ENCODE measurements around the gene ECEL1.

ECEL1 gene

DNA sequence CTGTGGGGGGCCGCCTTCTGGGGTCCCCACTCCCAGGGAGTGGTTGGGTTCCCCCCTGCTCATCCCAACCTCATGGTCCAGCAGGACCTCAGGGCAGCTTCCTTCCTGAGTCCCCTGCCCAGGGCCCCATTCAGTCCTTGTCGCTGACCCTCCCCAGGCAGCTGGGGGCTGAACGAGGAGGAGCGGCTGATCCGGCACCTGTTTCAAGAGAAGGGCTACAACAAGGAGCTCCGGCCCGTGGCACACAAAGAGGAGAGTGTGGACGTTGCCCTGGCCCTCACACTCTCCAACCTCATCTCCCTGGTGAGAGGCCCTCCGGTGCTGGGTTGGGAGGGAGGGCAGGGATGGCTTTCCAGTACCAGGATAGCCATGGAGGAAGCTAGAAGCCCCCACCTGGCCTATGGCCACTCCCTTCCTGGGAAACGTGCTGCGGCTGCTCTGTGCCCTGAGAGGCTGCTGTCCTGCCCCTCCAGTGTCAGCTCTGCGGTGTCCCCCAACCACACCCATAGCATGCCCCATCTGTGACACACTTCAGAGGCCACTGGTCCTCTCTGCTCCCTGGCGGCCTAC lies 38.8 kb upstream of the ECEL1 start:
- H2AFZ ChIP-seq (ENCODE audit: low read depth), result no peak overlapping the region
- no peak overlapping the region for H3K4me3 ChIP-seq (IDR thresholded peaks at IDR 0.05; ENCODE audit: insufficient read depth, low read depth, low read length)
- TF ChIP-seq CTCF (conservative IDR thresholded peaks at IDR 0.05; ENCODE audit: low read depth, low read length), result no peak
- H3K36me3 ChIP-seq (ENCODE audit: insufficient read depth), result no peaks in the 10 kb centered on the region
- H3K27ac ChIP-seq, result no peak overlapping the region
- no peaks in the 10 kb centered on the region for H3K4me1 ChIP-seq (ENCODE audit: low read depth, poor library complexity, severe bottlenecking)
- H3K9ac ChIP-seq, result no peak overlapping the region
- no peaks in the 10 kb centered on the region for H4K20me1 ChIP-seq (ENCODE audit: insufficient read depth)
- H3K79me2 ChIP-seq (ENCODE audit: insufficient read depth, low read depth), result no peaks in the 10 kb centered on the region
- peaks cover 25% of the 10 kb centered on the region for H3K27me3 ChIP-seq (ENCODE audit: insufficient read depth, low read depth)
- H3K4me2 ChIP-seq, result no peak overlapping the region

DNA sequence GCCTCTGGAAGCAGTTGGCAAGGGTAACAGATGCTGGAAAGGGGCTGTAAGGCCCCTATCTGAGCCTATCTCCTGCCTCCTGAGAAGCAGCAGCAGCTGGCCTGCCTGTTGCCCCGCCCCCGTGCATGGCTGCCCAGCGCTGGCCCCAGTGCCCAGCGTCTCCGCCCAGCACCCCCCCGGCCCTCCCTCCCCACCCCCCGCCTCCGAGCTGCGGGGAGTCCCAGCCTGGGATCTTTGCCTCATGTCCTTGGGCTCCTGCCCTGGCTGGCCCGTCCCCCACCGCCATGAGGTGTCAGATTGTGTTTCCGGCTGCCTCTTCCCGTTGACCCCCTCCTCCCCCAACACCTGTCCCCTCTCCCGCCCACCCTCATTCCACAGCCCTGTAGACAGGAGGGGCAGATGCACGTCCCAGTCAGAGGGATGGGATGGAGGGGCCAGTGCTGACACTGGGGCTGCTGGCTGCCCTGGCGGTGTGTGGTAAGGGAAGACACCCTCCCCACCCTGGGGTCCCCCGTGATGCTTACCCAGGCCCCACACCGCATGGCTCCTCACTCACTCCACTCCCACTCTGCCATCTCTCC lies 38.2 kb upstream of the ECEL1 start, which contains the start of gene CHRND:
TSS of gene CHRND (plus strand) at position 370 of the 581 bp plus-strand sequence. CDS start at position 426, 56 bp downstream.
- no peaks in the 10 kb centered on the region for H3K79me2 ChIP-seq (ENCODE audit: insufficient read depth, low read depth)
- peaks cover 31% of the 10 kb centered on the region for H3K27me3 ChIP-seq (ENCODE audit: insufficient read depth, low read depth)
- no peak within 1 kb of the TSS for H2AFZ ChIP-seq (ENCODE audit: low read depth)
- TF ChIP-seq CTCF (conservative IDR thresholded peaks at IDR 0.05; ENCODE audit: low read depth, low read length), result no peak
- H3K9ac ChIP-seq, result no peak within 1 kb of the TSS
- no peaks in the 10 kb centered on the region for H3K4me1 ChIP-seq (ENCODE audit: low read depth, poor library complexity, severe bottlenecking)
- H3K4me3 ChIP-seq (IDR thresholded peaks at IDR 0.05; ENCODE audit: insufficient read depth, low read depth, low read length), result no peak within 1 kb of the TSS
- H3K4me2 ChIP-seq, result no peak within 1 kb of the TSS
- no peak within 1 kb of the TSS for H3K27ac ChIP-seq
- no peaks in the 10 kb centered on the region for H4K20me1 ChIP-seq (ENCODE audit: insufficient read depth)
- no peaks in the 10 kb centered on the region for H3K36me3 ChIP-seq (ENCODE audit: insufficient read depth)

DNA sequence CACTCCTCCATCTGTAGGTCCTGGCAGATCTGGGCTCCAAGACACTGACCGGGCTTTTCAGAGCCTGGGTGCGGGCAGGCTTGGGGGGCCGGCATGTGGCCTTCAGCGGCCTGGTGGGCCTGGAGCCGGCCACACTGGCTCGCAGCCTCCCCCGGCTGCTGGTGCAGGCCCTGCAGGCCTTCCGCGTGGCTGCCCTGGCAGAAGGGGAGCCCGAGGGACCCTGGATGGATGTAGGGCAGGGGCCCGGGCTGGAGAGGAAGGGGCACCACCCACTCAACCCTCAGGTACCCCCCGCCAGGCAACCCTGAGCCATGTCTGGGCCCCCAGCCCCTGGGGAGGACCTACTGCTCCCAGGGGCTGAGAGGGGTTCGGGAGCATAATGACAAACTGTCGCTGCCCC lies 37.6 kb upstream of the ECEL1 start:
- no peak overlapping the region for H3K4me2 ChIP-seq
- H3K4me3 ChIP-seq (IDR thresholded peaks at IDR 0.05; ENCODE audit: insufficient read depth, low read depth, low read length), result no peak overlapping the region
- H2AFZ ChIP-seq (ENCODE audit: low read depth), result no peak overlapping the region
- no peaks in the 10 kb centered on the region for H3K79me2 ChIP-seq (ENCODE audit: insufficient read depth, low read depth)
- H3K27me3 ChIP-seq (ENCODE audit: insufficient read depth, low read depth), result peaks cover 36% of the 10 kb centered on the region
- no peak for TF ChIP-seq CTCF (conservative IDR thresholded peaks at IDR 0.05; ENCODE audit: low read depth, low read length)
- no peaks in the 10 kb centered on the region for H3K36me3 ChIP-seq (ENCODE audit: insufficient read depth)
- no peaks in the 10 kb centered on the region for H3K4me1 ChIP-seq (ENCODE audit: low read depth, poor library complexity, severe bottlenecking)
- H3K27ac ChIP-seq, result no peak overlapping the region
- no peaks in the 10 kb centered on the region for H4K20me1 ChIP-seq (ENCODE audit: insufficient read depth)
- H3K9ac ChIP-seq, result no peak overlapping the region

DNA sequence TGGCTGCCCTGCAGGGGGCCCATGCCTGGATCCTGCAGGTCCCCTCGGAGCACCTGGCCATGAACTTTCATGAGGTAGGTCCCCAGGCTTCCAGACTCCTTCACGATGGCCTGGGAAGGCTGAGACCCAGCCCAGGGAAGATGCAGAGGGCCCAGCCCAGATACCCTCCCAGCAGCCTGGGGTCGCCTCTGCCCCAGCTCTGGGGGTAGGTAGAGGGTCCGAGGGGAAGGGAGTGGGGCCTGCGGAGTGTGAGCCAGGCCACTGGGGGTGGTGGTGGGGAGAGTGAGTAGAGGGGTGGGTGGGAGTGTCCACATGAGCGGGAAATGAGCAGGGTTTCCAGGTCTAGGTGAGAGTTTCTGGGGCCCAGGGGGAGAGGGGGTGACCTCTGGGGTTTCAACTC lies 37.1 kb upstream of the ECEL1 start:
- Histone ChIP-seq H3K27ac (no peak overlapping the region), H3K4me2 (no peak overlapping the region), H3K4me1 (ENCODE audit: low read depth, poor library complexity, severe bottlenecking) (no peaks in the 10 kb centered on the region), H3K4me3 (IDR thresholded peaks at IDR 0.05; ENCODE audit: insufficient read depth, low read depth, low read length) (no peak overlapping the region), H3K36me3 (ENCODE audit: insufficient read depth) (no peaks in the 10 kb centered on the region), H4K20me1 (ENCODE audit: insufficient read depth) (no peaks in the 10 kb centered on the region), H3K9ac (no peak overlapping the region), H3K27me3 (ENCODE audit: insufficient read depth, low read depth) (peaks cover 36% of the 10 kb centered on the region), H2AFZ (ENCODE audit: low read depth) (no peak overlapping the region), H3K79me2 (ENCODE audit: insufficient read depth, low read depth) (no peaks in the 10 kb centered on the region)
- no peak for TF ChIP-seq CTCF (conservative IDR thresholded peaks at IDR 0.05; ENCODE audit: low read depth, low read length)

Data from KMS-11 (cell line).